GM23338 (cell line): ENCODE data around the gene DGKD. TPM values are rescaled to one million over a fixed set of nuclear protein-coding genes. Genes with fewer than 3 reads are reported as not detected.

ENCODE experiments used
- ATAC-seq: fragments of 200-7000 bp; cut with Tn5 transposase; 3 replicates; pipeline ENCODE4 v1.9.1; 2020
- DNase-seq: peaks from one replicate; pipeline ENCODE4 v3.0.0-alpha.2; 2015; ENCODE audit warnings: low spot score
- H2AFZ ChIP-seq: fragments of 200-600 bp; sonication (generic); 2 replicates; pipeline ENCODE4 v1.8.0; 2016; ENCODE audit warnings: antibody characterized with exemption, mild to moderate bottlenecking, moderate library complexity
- H3F3A ChIP-seq: fragments of 200-600 bp; sonication (generic); replicated peaks from 2 replicates; pipeline ENCODE4 v1.8.0; 2017; ENCODE audit warnings: antibody characterized with exemption, mixed run types, low read depth
- H3K27ac ChIP-seq: fragments of 200-600 bp; sonication (generic); 2 replicates; pipeline ENCODE4 v1.6.1; 2016; ENCODE audit warnings: low read depth
- H3K27me3 ChIP-seq: fragments of 200-600 bp; sonication (generic); 2 replicates; pipeline ENCODE4 v1.8.0; 2016; ENCODE audit warnings: mild to moderate bottlenecking, mixed run types, moderate library complexity; ENCODE audit not compliant: insufficient read depth
- H3K36me3 ChIP-seq: fragments of 200-600 bp; sonication (generic); 2 replicates; pipeline ENCODE4 v1.8.0; 2016; ENCODE audit warnings: mild to moderate bottlenecking; ENCODE audit not compliant: insufficient read depth
- H3K4me1 ChIP-seq: fragments of 200-600 bp; sonication (generic); 2 replicates; pipeline ENCODE4 v1.8.0; 2016; ENCODE audit warnings: mild to moderate bottlenecking, moderate library complexity; ENCODE audit not compliant: insufficient read depth
- H3K4me2 ChIP-seq: fragments of 200-600 bp; sonication (generic); 2 replicates; pipeline ENCODE4 v1.7.1; 2017; ENCODE audit warnings: mixed run types
- H3K4me3 ChIP-seq: fragments of 200-600 bp; sonication (generic); 2 replicates; pipeline ENCODE4 v1.6.1; 2016; ENCODE audit warnings: mixed run types
- H3K79me2 ChIP-seq: fragments of 200-600 bp; sonication (generic); replicated peaks from 2 replicates; pipeline ENCODE4 v1.8.0; 2017; ENCODE audit warnings: mild to moderate bottlenecking; ENCODE audit not compliant: insufficient read depth
- H3K9me2 ChIP-seq: fragments of 200-600 bp; sonication (generic); 2 replicates; pipeline ENCODE4 v1.8.0; 2017; ENCODE audit not compliant: insufficient read depth
- H4K20me1 ChIP-seq: fragments of 200-600 bp; sonication (generic); replicated peaks from 2 replicates; pipeline ENCODE4 v1.8.0; 2017; ENCODE audit warnings: mild to moderate bottlenecking; ENCODE audit not compliant: insufficient read depth
- H3K27ac Mint-ChIP-seq: 2 replicates; pipeline ENCODE4 v1.8.0; 2020; ENCODE audit warnings: inconsistent platforms, mild to moderate bottlenecking, moderate library complexity, mixed read lengths
- H3K27me3 Mint-ChIP-seq: 3 replicates; pipeline ENCODE4 v1.8.0; 2022; ENCODE audit warnings: low read depth, mild to moderate bottlenecking, moderate library complexity, mixed read lengths, inconsistent platforms; ENCODE audit not compliant: insufficient read depth, poor library complexity
- H3K36me3 Mint-ChIP-seq: 3 replicates; pipeline ENCODE4 v1.8.0; 2021; ENCODE audit warnings: low read depth, mild to moderate bottlenecking, inconsistent platforms, moderate library complexity, mixed read lengths
- H3K4me1 Mint-ChIP-seq: 3 replicates; pipeline ENCODE4 v1.8.0; 2020; ENCODE audit warnings: mild to moderate bottlenecking, inconsistent platforms, mixed read lengths
- H3K4me3 Mint-ChIP-seq: 3 replicates; pipeline ENCODE4 v1.8.0; 2021; ENCODE audit warnings: moderate library complexity, mild to moderate bottlenecking, inconsistent platforms, mixed read lengths
- H3K9me3 Mint-ChIP-seq: 3 replicates; pipeline ENCODE4 v1.8.0; 2020; ENCODE audit warnings: moderate library complexity, mild to moderate bottlenecking, inconsistent platforms, mixed read lengths
- CREB1 ChIP-seq: fragments of 250-450 bp; sonication (Bioruptor Pico); IDR thresholded peaks from 2 replicates; pipeline ENCODE4 v1.5.0; 2020; ENCODE audit warnings: low read depth, mild to moderate bottlenecking, moderate library complexity
- EZH2 ChIP-seq: fragments of 200-600 bp; sonication (generic); IDR thresholded peaks from one replicate; pipeline ENCODE4 v1.8.0; 2017; ENCODE audit warnings: antibody characterized with exemption, mild to moderate bottlenecking, low read depth; ENCODE audit not compliant: unreplicated experiment
- EZH2phosphoT487 ChIP-seq: fragments of 200-600 bp; sonication (generic); IDR thresholded peaks from one replicate; pipeline ENCODE4 v1.8.1; 2018; ENCODE audit warnings: antibody characterized with exemption; ENCODE audit not compliant: unreplicated experiment
- JUNB ChIP-seq: IDR thresholded peaks from one replicate; pipeline ENCODE4 v1.6.1; 2016; ENCODE audit warnings: antibody characterized with exemption; ENCODE audit not compliant: unreplicated experiment
- NANOG ChIP-seq: IDR thresholded peaks from 2 replicates; pipeline ENCODE4 v1.6.1; 2016; ENCODE audit warnings: antibody characterized with exemption, borderline replicate concordance
- POLR2AphosphoS5 ChIP-seq: IDR thresholded peaks from 2 replicates; pipeline ENCODE4 v1.6.1; 2016; ENCODE audit warnings: antibody characterized with exemption, low read depth
- STAT1 ChIP-seq: IDR thresholded peaks from one replicate; pipeline ENCODE4 v1.6.1; 2016; ENCODE audit warnings: antibody characterized with exemption; ENCODE audit not compliant: unreplicated experiment
- ZNF114 ChIP-seq: fragments of 250-450 bp; sonication (Bioruptor Pico); IDR thresholded peaks from 2 replicates; pipeline ENCODE4 v1.5.0; 2020; ENCODE audit warnings: mild to moderate bottlenecking, moderate library complexity
- ZNF331 ChIP-seq: fragments of 250-450 bp; sonication (Bioruptor Pico); IDR thresholded peaks from 2 replicates; pipeline ENCODE4 v1.5.0; 2020; ENCODE audit warnings: low read depth, mild to moderate bottlenecking, moderate library complexity
- polyA plus RNA-seq: library from polyadenylated mRNA; unstranded; fragments of >200 nt; fragmentation: Nextera tagmentation; extraction: Ambion mirVana; gene quantifications from 2 replicates; pipeline ENCODE4 v1.2.1, GENCODE V29; 2016
- total RNA-seq: library from RNA; depleted of rRNA; stranded (reverse); fragments of >200 nt; shearing (Covaris generic); gene quantifications from 2 replicates; pipeline ENCODE4 v1.2.3, GENCODE V29; 2014
- TF ChIP-seq, protein P1 (sequence below), 2 experiments: fragments of 200-600 bp in 1 of 2; sonication (generic) in 1 of 2; conservative IDR thresholded peaks; 2 replicates each; pipeline versions ENCODE4 v1.5.1 to v1.6.1; 2016 to 2017; ENCODE audit warnings: antibody characterized with exemption in 2 of 2, low read depth in 2 of 2, mild to moderate bottlenecking in 2 of 2, moderate library complexity in 1 of 2
- TF ChIP-seq, protein P2 (sequence below): fragments of 250-450 bp; sonication (Bioruptor Pico); IDR thresholded peaks from 2 replicates; pipeline ENCODE4 v1.5.0; 2020; ENCODE audit warnings: mild to moderate bottlenecking, moderate library complexity

DGKD gene
- total and polyA plus RNA-seq, 2 experiments from 2014 or later, result 11.1 to 23.4 TPM

DNA sequence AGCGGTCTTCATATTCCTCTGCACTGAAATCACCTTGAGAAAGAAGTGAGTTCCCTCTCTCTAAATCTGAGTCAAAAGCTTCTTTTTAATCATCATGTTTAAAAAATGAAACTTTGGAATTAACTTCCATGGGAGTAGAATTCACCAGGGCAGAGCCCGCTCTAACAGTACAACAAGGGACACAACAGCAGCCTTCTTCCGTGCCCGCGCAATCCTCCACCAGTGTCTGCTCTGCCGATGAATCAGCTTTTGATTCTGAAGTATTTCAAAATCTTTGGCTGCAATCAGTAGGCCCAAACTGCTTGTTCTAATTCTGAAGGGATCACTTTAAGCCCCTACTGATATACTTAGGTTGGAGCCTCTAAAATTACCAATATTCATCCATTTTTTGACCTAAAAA lies 135.4 kb downstream of the DGKD start:
- Mint-ChIP-seq H3K4me1 (no peaks in the 10 kb centered on the region), H3K9me3 (no peaks in the 10 kb centered on the region), H3K27ac (no peak overlapping the region), H3K27me3 (no peaks in the 10 kb centered on the region), H3K36me3 (peaks cover 8% of the 10 kb centered on the region; the same call in 2 of the 3 replicates), H3K4me3 (no peak overlapping the region)
- Histone ChIP-seq H4K20me1 (no peaks in the 10 kb centered on the region), H3K27ac (no peak overlapping the region), H3K4me3 (no peak overlapping the region), H3K4me1 (no peaks in the 10 kb centered on the region), H3F3A (no peaks in the 10 kb centered on the region), H3K79me2 (no peaks in the 10 kb centered on the region), H2AFZ (no peak overlapping the region), H3K4me2 (no peak overlapping the region), H3K9me2 (no peaks in the 10 kb centered on the region), H3K27me3 (no peaks in the 10 kb centered on the region), H3K36me3 (no peaks in the 10 kb centered on the region)
- TF ChIP-seq EZH2phosphoT487, result no peak
- TF ChIP-seq EZH2, result no peak
- TF ChIP-seq STAT1, result no peak
- no peak for TF ChIP-seq JUNB
- TF ChIP-seq ZNF114 (CRISPR knock-in tag), result no peak
- no peak for TF ChIP-seq CREB1 (CRISPR knock-in tag)
- no peak for TF ChIP-seq POLR2AphosphoS5
- no peak for ATAC-seq
- DNase-seq, result no peak

DNA sequence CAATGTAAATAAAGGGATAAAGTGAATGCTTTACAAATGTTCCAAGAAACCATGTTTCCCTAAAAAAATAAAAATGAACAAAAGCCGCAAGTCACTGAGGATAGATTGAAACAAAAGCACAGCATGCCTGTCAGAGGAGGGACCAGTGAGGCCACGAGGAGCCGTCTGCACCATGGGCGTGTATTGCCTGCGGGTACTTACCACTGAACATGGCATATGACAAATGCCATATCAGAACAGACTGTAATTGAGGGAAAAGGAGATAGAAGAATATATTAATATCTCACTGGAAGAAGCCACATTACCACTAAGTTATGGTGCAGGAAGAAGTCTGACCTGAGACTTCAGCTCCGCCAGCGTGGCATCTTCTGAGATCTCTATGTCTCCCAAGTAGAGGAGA lies 136.5 kb downstream of the DGKD start:
- no peak overlapping the region for H3K4me2 ChIP-seq
- no peak overlapping the region for H3K4me3 ChIP-seq
- no peak overlapping the region for H3K27ac Mint-ChIP-seq
- H3K27ac ChIP-seq, result no peak overlapping the region
- no peaks in the 10 kb centered on the region for H3K4me1 Mint-ChIP-seq
- no peaks in the 10 kb centered on the region for H3F3A ChIP-seq
- no peaks in the 10 kb centered on the region for H3K27me3 ChIP-seq
- no peaks in the 10 kb centered on the region for H3K4me1 ChIP-seq
- H2AFZ ChIP-seq, result no peak overlapping the region
- no peaks in the 10 kb centered on the region; the same call in 2 of the 3 replicates for H3K36me3 Mint-ChIP-seq
- H3K36me3 ChIP-seq, result no peaks in the 10 kb centered on the region
- no peaks in the 10 kb centered on the region for H4K20me1 ChIP-seq
- H3K79me2 ChIP-seq, result no peaks in the 10 kb centered on the region
- no peaks in the 10 kb centered on the region for H3K9me3 Mint-ChIP-seq
- H3K9me2 ChIP-seq, result no peaks in the 10 kb centered on the region
- DNase-seq, result no peak
- TF ChIP-seq ZNF114 (CRISPR knock-in tag) (no peak), EZH2phosphoT487 (no peak), ZNF331 (CRISPR knock-in tag) (no peak), JUNB (no peak), NANOG (no peak)
- TF ChIP-seq, protein P1, sequence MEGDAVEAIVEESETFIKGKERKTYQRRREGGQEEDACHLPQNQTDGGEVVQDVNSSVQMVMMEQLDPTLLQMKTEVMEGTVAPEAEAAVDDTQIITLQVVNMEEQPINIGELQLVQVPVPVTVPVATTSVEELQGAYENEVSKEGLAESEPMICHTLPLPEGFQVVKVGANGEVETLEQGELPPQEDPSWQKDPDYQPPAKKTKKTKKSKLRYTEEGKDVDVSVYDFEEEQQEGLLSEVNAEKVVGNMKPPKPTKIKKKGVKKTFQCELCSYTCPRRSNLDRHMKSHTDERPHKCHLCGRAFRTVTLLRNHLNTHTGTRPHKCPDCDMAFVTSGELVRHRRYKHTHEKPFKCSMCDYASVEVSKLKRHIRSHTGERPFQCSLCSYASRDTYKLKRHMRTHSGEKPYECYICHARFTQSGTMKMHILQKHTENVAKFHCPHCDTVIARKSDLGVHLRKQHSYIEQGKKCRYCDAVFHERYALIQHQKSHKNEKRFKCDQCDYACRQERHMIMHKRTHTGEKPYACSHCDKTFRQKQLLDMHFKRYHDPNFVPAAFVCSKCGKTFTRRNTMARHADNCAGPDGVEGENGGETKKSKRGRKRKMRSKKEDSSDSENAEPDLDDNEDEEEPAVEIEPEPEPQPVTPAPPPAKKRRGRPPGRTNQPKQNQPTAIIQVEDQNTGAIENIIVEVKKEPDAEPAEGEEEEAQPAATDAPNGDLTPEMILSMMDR (conservative IDR thresholded peaks at IDR 0.05; ENCODE audit: low read depth in 2 of 2), result no peak
- TF ChIP-seq, protein P2, sequence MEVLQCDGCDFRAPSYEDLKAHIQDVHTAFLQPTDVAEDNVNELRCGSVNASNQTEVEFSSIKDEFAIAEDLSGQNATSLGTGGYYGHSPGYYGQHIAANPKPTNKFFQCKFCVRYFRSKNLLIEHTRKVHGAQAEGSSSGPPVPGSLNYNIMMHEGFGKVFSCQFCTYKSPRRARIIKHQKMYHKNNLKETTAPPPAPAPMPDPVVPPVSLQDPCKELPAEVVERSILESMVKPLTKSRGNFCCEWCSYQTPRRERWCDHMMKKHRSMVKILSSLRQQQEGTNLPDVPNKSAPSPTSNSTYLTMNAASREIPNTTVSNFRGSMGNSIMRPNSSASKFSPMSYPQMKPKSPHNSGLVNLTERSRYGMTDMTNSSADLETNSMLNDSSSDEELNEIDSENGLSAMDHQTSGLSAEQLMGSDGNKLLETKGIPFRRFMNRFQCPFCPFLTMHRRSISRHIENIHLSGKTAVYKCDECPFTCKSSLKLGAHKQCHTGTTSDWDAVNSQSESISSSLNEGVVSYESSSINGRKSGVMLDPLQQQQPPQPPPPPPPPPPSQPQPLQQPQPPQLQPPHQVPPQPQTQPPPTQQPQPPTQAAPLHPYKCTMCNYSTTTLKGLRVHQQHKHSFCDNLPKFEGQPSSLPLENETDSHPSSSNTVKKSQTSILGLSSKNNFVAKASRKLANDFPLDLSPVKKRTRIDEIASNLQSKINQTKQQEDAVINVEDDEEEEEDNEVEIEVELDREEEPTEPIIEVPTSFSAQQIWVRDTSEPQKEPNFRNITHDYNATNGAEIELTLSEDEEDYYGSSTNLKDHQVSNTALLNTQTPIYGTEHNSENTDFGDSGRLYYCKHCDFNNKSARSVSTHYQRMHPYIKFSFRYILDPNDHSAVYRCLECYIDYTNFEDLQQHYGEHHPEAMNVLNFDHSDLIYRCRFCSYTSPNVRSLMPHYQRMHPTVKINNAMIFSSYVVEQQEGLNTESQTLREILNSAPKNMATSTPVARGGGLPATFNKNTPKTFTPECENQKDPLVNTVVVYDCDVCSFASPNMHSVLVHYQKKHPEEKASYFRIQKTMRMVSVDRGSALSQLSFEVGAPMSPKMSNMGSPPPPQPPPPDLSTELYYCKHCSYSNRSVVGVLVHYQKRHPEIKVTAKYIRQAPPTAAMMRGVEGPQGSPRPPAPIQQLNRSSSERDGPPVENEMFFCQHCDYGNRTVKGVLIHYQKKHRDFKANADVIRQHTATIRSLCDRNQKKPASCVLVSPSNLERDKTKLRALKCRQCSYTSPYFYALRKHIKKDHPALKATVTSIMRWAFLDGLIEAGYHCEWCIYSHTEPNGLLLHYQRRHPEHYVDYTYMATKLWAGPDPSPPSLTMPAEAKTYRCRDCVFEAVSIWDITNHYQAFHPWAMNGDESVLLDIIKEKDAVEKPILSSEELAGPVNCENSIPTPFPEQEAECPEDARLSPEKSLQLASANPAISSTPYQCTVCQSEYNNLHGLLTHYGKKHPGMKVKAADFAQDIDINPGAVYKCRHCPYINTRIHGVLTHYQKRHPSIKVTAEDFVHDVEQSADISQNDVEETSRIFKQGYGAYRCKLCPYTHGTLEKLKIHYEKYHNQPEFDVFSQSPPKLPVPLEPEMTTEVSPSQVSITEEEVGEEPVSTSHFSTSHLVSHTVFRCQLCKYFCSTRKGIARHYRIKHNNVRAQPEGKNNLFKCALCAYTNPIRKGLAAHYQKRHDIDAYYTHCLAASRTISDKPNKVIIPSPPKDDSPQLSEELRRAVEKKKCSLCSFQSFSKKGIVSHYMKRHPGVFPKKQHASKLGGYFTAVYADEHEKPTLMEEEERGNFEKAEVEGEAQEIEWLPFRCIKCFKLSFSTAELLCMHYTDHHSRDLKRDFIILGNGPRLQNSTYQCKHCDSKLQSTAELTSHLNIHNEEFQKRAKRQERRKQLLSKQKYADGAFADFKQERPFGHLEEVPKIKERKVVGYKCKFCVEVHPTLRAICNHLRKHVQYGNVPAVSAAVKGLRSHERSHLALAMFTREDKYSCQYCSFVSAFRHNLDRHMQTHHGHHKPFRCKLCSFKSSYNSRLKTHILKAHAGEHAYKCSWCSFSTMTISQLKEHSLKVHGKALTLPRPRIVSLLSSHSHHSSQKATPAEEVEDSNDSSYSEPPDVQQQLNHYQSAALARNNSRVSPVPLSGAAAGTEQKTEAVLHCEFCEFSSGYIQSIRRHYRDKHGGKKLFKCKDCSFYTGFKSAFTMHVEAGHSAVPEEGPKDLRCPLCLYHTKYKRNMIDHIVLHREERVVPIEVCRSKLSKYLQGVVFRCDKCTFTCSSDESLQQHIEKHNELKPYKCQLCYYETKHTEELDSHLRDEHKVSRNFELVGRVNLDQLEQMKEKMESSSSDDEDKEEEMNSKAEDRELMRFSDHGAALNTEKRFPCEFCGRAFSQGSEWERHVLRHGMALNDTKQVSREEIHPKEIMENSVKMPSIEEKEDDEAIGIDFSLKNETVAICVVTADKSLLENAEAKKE (CRISPR knock-in tag), result no peak
- no peak overlapping the region for H3K4me3 Mint-ChIP-seq
- no peaks in the 10 kb centered on the region for H3K27me3 Mint-ChIP-seq
- no peak for ATAC-seq
